Kidney epithelial cell (primary cell): ENCODE results near the gene CAMSAP2. TPM values are rescaled to one million over a fixed set of nuclear protein-coding genes. Genes with fewer than 3 reads are reported as not detected.

Experiments
- DNase-seq: peaks from one replicate; pipeline ENCODE4 v3.0.0-alpha.2; 2010; ENCODE audit warnings: low read depth
- H3K27me3 ChIP-seq: 2 replicates; pipeline ENCODE4 v1.6.0; 2011; ENCODE audit warnings: low read length; ENCODE audit not compliant: control insufficient read depth, insufficient read depth
- H3K36me3 ChIP-seq: 2 replicates; pipeline ENCODE4 v1.5.1; 2011; ENCODE audit warnings: low read length; ENCODE audit not compliant: control insufficient read depth, insufficient read depth
- H3K4me3 ChIP-seq: 2 replicates; pipeline ENCODE4 v1.5.1; 2011; ENCODE audit warnings: low read depth, mild to moderate bottlenecking, control low read depth, low read length
- CTCF ChIP-seq: IDR thresholded peaks from 2 replicates; pipeline ENCODE4 v1.5.1; 2011; ENCODE audit warnings: mild to moderate bottlenecking, moderate library complexity, low read length, control low read depth, inconsistent platforms; ENCODE audit not compliant: insufficient read depth, poor library complexity, severe bottlenecking
- total RNA-seq: library from RNA; depleted of rRNA; stranded (reverse); fragments of >200 nt; gene quantifications from 2 replicates; pipeline ENCODE4 v1.2.3, GENCODE V29; 2015

The CAMSAP2 gene
- total RNA-seq, 1 donor from 2014 or later: 31.9 TPM

GRCh38 chr1:200908191-200908868, 169.6 kb downstream of the CAMSAP2 start:
- no peak for TF ChIP-seq CTCF
- DNase-seq: no peak
- peaks cover 5% of the 10 kb centered on the region for H3K36me3 ChIP-seq
- no peaks in the 10 kb centered on the region for H3K27me3 ChIP-seq
- H3K4me3 ChIP-seq: no peak overlapping the region

GRCh38 chr1:200909071-200909470, 170.4 kb downstream of the CAMSAP2 start:
- no peak for DNase-seq
- H3K27me3 ChIP-seq: no peaks in the 10 kb centered on the region
- no peak for TF ChIP-seq CTCF
- peaks cover 5% of the 10 kb centered on the region for H3K36me3 ChIP-seq
- no peak overlapping the region for H3K4me3 ChIP-seq

GRCh38 chr1:200909757-200910239, 171.1 kb downstream of the CAMSAP2 start:
- DNase-seq: no peak
- no peak overlapping the region for H3K4me3 ChIP-seq
- no peak for TF ChIP-seq CTCF
- no peaks in the 10 kb centered on the region for H3K27me3 ChIP-seq
- peaks cover 5% of the 10 kb centered on the region for H3K36me3 ChIP-seq

Other genes with a start within 250 kb of the CAMSAP2 start
- gene KIF14, start 118.1 kb upstream of the CAMSAP2 start, total RNA-seq: 1.4 and 2.0 TPM in 2 replicates
- 14.3 and 23.7 TPM in 2 replicates for gene DDX59, start 69.0 kb upstream of the CAMSAP2 start, total RNA-seq
- not detected in 2 replicates for gene GPR25, start 134.1 kb downstream of the CAMSAP2 start, total RNA-seq
- 185 and 292 TPM in 2 replicates for gene INAVA, start 156.0 kb downstream of the CAMSAP2 start, total RNA-seq